A673 (cell line): ENCODE data around the gene AATF. TPM values are rescaled to one million over a fixed set of nuclear protein-coding genes. Genes with fewer than 3 reads are reported as not detected.

Source experiments
- BruUV-seq: library from RNA; stranded (reverse); fragments of 400-500 nt; replicated peaks from 2 replicates; lab custom pipeline; 2021; lab: Mats Ljungman, UMichigan
- CTCF ChIA-PET: fragments of 300-600 bp; sonication (Branson Sonifier 250); formaldehyde crosslinking; loops from one replicate; lab custom pipeline; 2022; ENCODE audit warnings: antibody characterized with exemption; lab: Charles Lee
- POLR2A ChIA-PET: fragments of 300-600 bp; sonication (Branson Sonifier 250); formaldehyde crosslinking; loops from one replicate; lab custom pipeline; 2022; ENCODE audit warnings: antibody characterized with exemption; ENCODE audit not compliant: low non-redundant PET; lab: Charles Lee
- DNase-seq: peaks from one replicate; pipeline ENCODE4 v3.0.0-alpha.2; 2015; ENCODE audit warnings: low spot score
- H3K27ac ChIP-seq: fragments of 200-600 bp; sonication (generic); 2 replicates; pipeline ENCODE4 v1.5.1; 2016; ENCODE audit warnings: mixed run types, low read depth, mild to moderate bottlenecking, mixed read lengths, antibody characterized with exemption, low read length; ENCODE audit not compliant: poor library complexity, severe bottlenecking
- H3K27me3 ChIP-seq: fragments of 200-600 bp; sonication (generic); replicated peaks from 2 replicates; pipeline ENCODE4 v1.6.1; 2017; ENCODE audit warnings: mixed run types, low read depth, mild to moderate bottlenecking, mixed read lengths, antibody characterized with exemption, low read length; ENCODE audit not compliant: insufficient read depth, poor library complexity
- H3K36me3 ChIP-seq: fragments of 200-600 bp; sonication (generic); 2 replicates; pipeline ENCODE4 v1.6.1; 2016; ENCODE audit warnings: mixed run types, mild to moderate bottlenecking, mixed read lengths, antibody characterized with exemption, low read length; ENCODE audit not compliant: insufficient read depth, poor library complexity, severe bottlenecking
- H3K4me1 ChIP-seq: fragments of 200-600 bp; sonication (generic); 2 replicates; pipeline ENCODE4 v1.6.1; 2017; ENCODE audit warnings: mixed run types, mild to moderate bottlenecking, mixed read lengths, antibody characterized with exemption, low read length; ENCODE audit not compliant: insufficient read depth, poor library complexity, severe bottlenecking
- H3K4me3 ChIP-seq: fragments of 200-600 bp; sonication (generic); 2 replicates; pipeline ENCODE4 v1.5.1; 2016; ENCODE audit warnings: low read depth, mixed run types, mild to moderate bottlenecking, mixed read lengths, low read length; ENCODE audit not compliant: poor library complexity, severe bottlenecking
- H3K9me3 ChIP-seq: fragments of 200-600 bp; sonication (generic); 2 replicates; pipeline ENCODE4 v1.6.1; 2016; ENCODE audit warnings: mixed run types, low read depth, mild to moderate bottlenecking, mixed read lengths, antibody characterized with exemption, low read length; ENCODE audit not compliant: poor library complexity, severe bottlenecking
- EZH2 ChIP-seq: fragments of 200-600 bp; sonication (generic); IDR thresholded peaks from 2 replicates; pipeline ENCODE4 v1.6.1; 2017; ENCODE audit warnings: borderline replicate concordance, low read depth, mild to moderate bottlenecking, mixed read lengths, antibody characterized with exemption, low read length; ENCODE audit not compliant: poor library complexity, severe bottlenecking
- intact Hi-C: fragments of 100-400 bp; cut with micrococcal nuclease; formaldehyde crosslinking; loops from one replicate; pipeline ENCODE4 v1.10.0; 2022; ENCODE audit not compliant: unreplicated experiment
- total RNA-seq: library from RNA; stranded (reverse); gene quantifications from 2 replicates; pipeline ENCODE4 v1.2.3, GENCODE V29; 2021
- TF ChIP-seq, protein P1 (sequence below): fragments of 300-800, 200-600 bp; sonication (generic); conservative IDR thresholded peaks from 2 replicates; pipeline ENCODE4 v1.5.1; 2017; ENCODE audit warnings: low read depth, mild to moderate bottlenecking, antibody characterized with exemption, low read length, moderate library complexity, mixed read lengths

Gene AATF
- total RNA-seq, 1 experiment from 2014 or later = 51.3 TPM

DNA sequence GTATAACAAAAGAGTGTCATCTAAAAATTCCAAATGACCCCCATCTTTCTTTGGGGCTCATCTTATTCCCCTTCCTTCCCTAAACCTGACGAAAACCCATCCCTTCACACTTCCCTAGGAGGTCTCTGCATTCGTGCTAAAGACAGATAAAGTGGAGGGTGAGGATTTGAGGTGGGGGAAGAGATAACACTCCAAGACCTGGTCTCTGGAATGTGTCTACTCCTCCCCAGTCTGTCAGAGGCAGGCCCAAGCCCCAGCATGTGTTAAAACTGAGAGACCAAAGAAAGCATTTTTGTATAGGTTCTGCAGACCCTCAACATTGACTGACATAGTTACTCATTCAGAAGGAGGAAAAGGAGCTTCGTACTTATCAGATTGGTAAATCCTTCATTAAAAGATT, 22.5 kb upstream of the AATF start:
- Histone ChIP-seq H3K4me3 (no peak overlapping the region), H3K27ac (no peak overlapping the region), H3K36me3 (no peaks in the 10 kb centered on the region), H3K27me3 (peaks cover 18% of the 10 kb centered on the region), H3K4me1 (no peaks in the 10 kb centered on the region), H3K9me3 (no peaks in the 10 kb centered on the region)
- CTCF ChIA-PET = no interaction called here
- TF ChIP-seq EZH2 = no peak
- TF ChIP-seq, protein P1, sequence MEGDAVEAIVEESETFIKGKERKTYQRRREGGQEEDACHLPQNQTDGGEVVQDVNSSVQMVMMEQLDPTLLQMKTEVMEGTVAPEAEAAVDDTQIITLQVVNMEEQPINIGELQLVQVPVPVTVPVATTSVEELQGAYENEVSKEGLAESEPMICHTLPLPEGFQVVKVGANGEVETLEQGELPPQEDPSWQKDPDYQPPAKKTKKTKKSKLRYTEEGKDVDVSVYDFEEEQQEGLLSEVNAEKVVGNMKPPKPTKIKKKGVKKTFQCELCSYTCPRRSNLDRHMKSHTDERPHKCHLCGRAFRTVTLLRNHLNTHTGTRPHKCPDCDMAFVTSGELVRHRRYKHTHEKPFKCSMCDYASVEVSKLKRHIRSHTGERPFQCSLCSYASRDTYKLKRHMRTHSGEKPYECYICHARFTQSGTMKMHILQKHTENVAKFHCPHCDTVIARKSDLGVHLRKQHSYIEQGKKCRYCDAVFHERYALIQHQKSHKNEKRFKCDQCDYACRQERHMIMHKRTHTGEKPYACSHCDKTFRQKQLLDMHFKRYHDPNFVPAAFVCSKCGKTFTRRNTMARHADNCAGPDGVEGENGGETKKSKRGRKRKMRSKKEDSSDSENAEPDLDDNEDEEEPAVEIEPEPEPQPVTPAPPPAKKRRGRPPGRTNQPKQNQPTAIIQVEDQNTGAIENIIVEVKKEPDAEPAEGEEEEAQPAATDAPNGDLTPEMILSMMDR = no peak
- DNase-seq = no peak
- no TSS peak for BruUV-seq
- intact Hi-C loops = no loop called here
- POLR2A ChIA-PET = no interaction called here

DNA sequence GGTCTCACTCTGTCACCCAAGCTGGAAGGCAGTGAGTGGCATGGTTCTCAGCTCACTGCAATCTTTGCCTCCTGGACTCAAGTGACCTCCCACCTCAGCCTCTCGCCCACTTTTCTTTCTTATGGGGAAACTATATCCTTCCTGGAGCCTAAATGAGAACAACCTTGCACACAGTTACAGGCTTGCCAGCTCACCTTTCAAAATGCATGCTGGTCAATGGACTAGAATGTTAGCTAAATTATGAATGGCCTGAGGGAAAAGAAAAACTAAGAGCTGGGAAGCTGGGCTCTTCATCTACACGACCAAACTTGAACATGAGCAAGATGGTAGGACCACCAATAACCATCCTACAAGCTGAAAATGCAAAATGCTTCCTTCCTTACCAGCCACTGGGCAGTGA, 22.1 kb upstream of the AATF start:
- H3K27me3 ChIP-seq = peaks cover 23% of the 10 kb centered on the region
- no peak overlapping the region for H3K27ac ChIP-seq
- TF ChIP-seq EZH2 = no peak
- TF ChIP-seq, protein P1 = no peak
- POLR2A ChIA-PET = no interaction called here
- H3K4me3 ChIP-seq = no peak overlapping the region
- H3K4me1 ChIP-seq = peaks cover under 1% of the 10 kb centered on the region
- DNase-seq = no peak
- no peaks in the 10 kb centered on the region for H3K9me3 ChIP-seq
- no peaks in the 10 kb centered on the region for H3K36me3 ChIP-seq
- CTCF ChIA-PET = no interaction called here
- intact Hi-C loops = no loop called here
- BruUV-seq = no TSS peak

DNA sequence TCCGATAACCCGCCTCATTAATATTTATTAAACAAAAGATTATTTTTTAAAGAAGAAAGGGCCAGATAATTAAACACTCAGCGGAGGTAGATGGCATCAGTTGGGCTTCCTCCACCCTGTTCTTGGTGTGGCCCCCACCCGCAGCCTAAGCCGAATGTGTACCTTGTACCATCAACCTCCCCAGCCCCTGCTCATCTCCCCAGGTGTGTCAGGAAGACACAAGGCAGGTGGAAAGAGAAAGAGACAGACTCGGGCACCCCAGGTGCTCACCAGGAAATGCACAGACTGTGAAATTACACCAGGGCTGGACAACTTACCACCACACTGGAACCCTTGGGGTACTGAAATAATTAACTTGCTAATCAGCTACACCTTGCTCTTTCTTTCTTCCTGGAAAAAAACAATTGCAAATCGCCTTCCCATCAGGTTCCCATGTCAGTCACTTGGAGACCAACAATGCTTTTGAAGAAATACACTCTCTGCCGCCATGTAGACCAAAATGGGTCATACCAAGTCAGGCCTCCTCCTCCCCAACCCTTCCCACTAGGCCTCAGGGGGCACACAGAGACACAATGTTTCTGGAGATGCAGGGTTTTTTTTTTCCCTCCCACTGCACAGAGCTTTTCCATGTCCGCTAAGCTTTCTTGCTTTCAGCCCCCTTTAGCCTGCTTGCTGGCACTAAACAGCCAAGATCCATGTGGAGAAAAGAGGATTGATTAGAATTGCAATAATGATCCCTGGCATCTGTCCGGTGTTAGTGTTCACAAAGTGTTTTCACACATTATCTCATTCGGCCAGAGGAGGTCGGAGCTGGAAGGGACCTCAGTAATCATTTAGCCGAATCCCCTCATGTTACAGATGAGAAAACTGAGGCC, 20.0 kb upstream of the AATF start:
- CTCF ChIA-PET = no interaction called here

More for the DNA sequence above, 20.0 kb upstream of the AATF start:
- POLR2A ChIA-PET = no interaction called here
- H3K27ac ChIP-seq = no peak overlapping the region
- intact Hi-C loops = no loop called here
- peaks cover 42% of the 10 kb centered on the region for H3K27me3 ChIP-seq
- no peak overlapping the region for H3K4me3 ChIP-seq
- TF ChIP-seq, protein P1 = no peak
- TF ChIP-seq EZH2 = no peak
- no TSS peak for BruUV-seq
- peaks cover 7% of the 10 kb centered on the region for H3K4me1 ChIP-seq
- DNase-seq = no peak
- H3K36me3 ChIP-seq = no peaks in the 10 kb centered on the region
- no peaks in the 10 kb centered on the region for H3K9me3 ChIP-seq
